GM19099 (cell line): ENCODE results near the gene RPS6KA2.

Experiments
- POLR2A ChIP-seq: IDR thresholded peaks from 3 replicates; pipeline ENCODE4 v1.6.1; 2011; ENCODE audit warnings: low read depth; ENCODE audit not compliant: insufficient read length; ENCODE audit errors: extremely low read depth

RPS6KA2 gene

GRCh38 chr6:166643891-166644590 lies 17.0 kb upstream of the RPS6KA2 start:
- TF ChIP-seq POLR2A = no peak

DNA sequence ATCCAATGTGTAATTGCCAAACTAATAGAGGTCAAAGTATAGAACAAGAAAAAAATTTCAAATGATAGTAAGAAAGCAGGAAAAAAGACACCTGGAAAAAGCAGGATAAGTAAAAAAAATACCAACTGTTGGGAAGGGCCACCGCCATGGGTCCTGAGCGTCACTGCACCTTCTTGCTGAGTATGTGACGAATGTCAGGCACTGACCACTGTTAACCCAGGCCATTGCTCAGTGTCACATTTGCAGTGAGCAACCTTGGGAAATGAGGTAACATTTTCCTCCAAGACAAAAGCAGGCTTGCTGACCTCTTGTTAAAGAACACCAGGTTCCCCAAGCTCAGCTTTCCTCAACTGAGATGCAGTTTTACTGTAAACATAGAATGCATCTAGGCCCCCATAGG lies 15.6 kb upstream of the RPS6KA2 start:
- no peak for TF ChIP-seq POLR2A

DNA sequence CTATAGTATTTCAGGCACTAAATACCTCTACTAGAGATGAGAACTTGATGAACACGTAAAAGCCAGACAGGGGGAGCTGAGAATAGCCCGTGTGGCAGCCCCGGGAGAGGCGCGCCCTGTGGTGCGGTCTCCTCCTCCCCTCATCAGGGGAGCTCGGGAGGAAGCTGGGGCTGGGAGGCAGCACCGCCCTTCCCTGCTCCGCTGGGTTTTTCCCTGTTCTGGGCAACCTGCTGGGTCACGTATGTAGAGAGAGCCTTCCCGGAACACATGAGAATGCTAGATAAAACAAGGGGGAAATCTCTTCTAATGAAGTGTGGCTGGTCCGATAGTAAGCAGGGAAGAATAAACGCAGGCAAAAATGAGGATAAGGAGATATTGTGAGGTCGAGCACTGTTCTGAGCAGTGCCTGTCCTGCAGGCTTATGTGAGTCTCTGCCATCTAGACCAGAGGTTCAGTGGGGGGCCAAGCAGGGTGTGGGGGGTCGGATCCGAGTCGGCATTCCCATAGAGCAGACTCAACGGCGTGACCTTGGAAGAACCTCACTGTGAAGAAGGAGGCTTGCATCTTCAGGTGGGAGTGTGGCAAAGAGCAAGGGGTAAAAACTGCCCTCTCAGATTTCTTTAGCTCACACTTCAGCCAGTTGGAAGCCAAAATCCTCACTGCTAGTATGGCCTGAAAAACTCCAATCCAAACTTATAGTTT lies 13.4 kb upstream of the RPS6KA2 start:
- TF ChIP-seq POLR2A = no peak

DNA sequence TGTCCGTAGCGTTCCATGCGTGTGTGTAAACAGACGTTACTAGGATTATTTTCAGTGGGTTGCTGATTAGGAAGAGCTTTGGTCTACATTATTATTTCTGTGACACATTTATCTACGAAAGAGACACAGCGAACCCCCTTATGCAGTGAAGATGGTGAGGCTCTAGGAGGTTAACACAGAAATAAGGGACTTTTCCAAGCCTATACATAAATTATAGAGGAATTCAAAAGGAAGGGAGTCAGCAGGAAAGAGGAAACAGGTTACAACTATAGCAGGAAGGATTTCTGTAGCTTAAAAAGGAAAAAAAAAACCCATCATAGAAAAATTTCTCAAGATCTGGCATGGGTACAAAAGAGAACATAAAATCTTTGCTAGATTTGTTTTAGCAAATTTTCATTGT lies 12.9 kb upstream of the RPS6KA2 start:
- no peak for TF ChIP-seq POLR2A

- TF ChIP-seq POLR2A = no peak
Measured at GRCh38 chr6:166638573-166638964, 11.5 kb upstream of the RPS6KA2 start.

GRCh38 chr6:166637812-166638572 lies 10.9 kb upstream of the RPS6KA2 start:
- TF ChIP-seq POLR2A = no peak

GRCh38 chr6:166636934-166637333 lies 9.9 kb upstream of the RPS6KA2 start:
- TF ChIP-seq POLR2A = no peak

DNA sequence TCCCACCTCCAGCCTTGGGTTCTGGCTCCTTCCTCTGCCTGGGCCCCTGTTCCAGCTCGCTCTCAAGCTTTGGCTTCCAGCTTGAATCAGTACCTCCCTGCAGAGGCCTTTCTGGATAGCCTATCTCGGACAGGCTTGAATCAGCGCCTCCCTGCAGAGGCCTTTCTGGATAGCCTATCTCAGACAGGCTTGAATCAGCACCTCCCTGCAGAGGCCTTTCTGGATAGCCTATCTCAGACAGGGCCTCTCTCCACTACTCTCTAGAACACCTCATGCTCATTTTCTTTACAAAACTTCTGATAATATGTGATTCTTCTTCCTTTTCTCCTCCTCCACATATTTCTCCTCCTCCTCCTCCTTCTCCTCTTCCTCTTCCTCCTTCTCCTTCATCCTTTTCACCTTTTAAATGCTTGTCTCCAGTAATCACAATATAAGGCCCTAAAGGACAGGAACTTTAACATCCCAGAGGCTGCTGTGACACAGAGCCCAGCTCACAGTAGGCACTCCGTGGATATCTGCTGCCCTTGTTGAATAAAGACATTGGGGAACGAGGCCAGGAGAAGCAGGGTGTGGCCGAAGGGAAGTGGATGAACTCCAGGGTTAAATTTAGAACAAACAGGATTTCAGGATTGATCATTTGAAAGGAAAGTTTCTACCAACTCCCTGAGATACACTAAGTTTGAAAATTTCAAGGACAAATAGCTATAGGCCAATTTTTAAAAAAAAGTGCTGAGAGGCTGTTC lies 9.3 kb upstream of the RPS6KA2 start:
- TF ChIP-seq POLR2A = no peak

GRCh38 chr6:166635013-166635970 lies 8.2 kb upstream of the RPS6KA2 start:
- no peak for TF ChIP-seq POLR2A

DNA sequence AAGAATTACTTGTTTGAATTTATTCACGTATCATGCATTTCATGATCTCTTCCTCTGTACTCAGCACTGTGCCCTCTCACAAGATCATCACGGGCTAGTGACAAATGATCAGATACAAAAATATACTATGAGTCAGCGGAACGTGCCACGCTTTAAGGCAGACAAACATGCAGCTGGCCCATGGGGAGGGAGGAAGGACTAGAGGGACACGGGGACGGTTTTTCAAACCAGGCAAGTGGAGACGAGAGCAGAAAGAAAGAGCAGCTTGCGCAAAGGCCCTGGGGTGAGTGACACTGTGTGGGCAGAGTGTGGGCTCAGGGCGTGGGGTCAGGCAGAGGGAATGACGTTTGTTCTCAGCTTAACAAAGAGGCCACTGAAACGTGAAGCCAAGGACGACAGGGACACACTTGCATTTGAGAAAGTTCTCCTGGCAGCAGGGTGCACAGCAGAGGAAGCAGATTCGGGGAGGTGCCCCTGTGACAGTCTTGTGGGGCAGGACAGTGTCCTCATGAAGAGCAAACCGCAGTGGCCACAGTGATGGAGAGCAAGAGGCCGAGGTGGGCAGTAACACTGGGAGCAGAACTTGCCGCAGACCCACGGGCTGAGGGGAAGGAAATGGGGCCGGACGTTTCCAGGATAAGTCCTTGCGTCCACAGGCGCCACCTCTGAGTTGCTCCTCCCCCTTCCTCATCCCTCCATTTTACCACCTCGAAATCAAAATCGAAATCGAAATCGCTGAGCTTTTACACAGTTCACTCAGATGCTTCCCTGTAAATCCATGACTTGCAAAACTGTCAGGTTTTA lies 6.9 kb upstream of the RPS6KA2 start:
- no peak for TF ChIP-seq POLR2A

DNA sequence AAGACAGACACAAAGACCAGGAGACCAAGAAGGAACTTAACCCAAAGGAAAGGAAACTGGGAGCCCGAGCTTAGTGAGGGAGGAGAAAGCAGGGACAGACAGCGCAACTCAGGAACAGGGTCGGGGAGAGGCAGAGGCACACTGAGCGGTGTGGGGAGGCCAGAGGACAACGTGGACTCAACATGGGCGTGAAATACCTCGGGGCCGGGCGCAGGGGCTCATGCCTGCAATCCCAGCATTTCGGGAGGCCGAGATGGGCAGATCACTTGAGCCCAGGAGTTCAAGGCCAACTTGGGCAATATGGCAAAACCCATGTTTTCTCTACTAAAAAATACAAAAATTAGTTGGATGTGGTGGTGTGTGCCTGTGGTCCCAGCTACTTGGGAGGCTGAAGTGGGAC lies 5.7 kb upstream of the RPS6KA2 start:
- no peak for TF ChIP-seq POLR2A

- TF ChIP-seq POLR2A = no peak
Measured at GRCh38 chr6:166630462-166630861, 3.4 kb upstream of the RPS6KA2 start.

DNA sequence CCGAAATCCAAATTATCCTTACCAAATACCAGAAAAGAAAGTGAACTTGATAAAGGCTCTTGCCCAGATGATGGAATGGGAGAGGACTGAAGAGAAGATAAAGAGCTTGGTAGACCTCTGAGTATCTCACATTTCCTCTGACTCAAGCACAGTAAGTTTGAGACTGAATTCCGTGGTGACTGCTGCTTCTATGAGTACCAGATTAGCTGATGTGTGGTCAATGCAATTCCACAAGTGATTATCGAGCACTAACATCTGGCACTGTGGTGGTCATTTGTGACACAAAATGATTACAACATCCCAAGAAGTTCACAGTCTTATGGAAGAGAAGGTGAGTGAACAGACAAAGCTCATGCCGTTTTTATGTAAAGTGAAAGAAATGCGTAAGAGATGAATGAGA lies 2.6 kb upstream of the RPS6KA2 start:
- TF ChIP-seq POLR2A = no peak
